Uterus (tissue), 2 donors: ENCODE data around the gene ST6GALNAC4.

ENCODE experiments used
- POLR2A ChIP-seq, 2 donors: fragments of 450-650 bp; IDR thresholded peaks; one replicate each; pipeline ENCODE4 v1.6.1; 2016; ENCODE audit warnings: antibody characterized with exemption in 2 of 2, mild to moderate bottlenecking in 1 of 2, moderate library complexity in 1 of 2
- TF ChIP-seq, protein P1 (sequence below), 4 experiments: fragments of 200-600 bp in 2 of 4; fragments of 450-650 bp in 2 of 4; sonication (generic) in 2 of 4; IDR thresholded peaks; one replicate each; pipeline ENCODE4 v1.5.1; 2016 to 2019; ENCODE audit warnings: antibody characterized with exemption in 4 of 4, mild to moderate bottlenecking in 2 of 4, moderate library complexity in 1 of 4

DNA sequence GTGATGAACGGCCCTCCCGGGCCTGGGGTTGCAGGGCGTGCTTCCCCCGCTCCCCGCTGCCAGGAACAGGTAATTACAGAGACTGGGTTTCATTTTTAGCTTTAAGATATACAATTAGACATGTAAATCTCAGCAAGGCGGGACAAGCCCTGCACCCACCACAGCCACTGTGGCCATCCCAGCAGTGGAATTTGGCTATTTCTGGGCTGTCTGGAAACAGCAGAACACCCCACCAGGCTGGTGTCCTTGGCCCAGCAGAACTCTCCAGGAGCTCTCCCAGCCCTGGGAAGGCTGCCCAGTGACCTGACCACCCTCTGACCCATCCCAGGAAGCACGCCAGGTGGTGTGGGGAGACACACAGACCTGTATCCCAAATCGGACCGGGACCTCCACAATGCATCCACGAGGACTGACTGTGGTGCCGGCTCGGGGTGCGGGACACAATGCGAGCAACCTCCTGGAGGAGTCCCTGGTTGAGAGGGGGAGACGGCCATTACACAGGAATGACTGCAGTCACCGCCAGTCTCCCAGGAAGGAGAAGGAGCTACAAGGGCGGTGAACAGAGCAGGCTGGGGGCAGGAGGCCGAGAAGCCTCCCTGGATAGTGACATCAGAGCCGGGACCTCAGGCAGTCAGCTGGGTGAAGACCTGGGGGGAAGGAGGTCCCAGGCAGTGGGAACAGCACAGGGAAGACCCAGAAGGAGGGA is 46.7 kb upstream of the ST6GALNAC4 start:
- TF ChIP-seq, protein P1, sequence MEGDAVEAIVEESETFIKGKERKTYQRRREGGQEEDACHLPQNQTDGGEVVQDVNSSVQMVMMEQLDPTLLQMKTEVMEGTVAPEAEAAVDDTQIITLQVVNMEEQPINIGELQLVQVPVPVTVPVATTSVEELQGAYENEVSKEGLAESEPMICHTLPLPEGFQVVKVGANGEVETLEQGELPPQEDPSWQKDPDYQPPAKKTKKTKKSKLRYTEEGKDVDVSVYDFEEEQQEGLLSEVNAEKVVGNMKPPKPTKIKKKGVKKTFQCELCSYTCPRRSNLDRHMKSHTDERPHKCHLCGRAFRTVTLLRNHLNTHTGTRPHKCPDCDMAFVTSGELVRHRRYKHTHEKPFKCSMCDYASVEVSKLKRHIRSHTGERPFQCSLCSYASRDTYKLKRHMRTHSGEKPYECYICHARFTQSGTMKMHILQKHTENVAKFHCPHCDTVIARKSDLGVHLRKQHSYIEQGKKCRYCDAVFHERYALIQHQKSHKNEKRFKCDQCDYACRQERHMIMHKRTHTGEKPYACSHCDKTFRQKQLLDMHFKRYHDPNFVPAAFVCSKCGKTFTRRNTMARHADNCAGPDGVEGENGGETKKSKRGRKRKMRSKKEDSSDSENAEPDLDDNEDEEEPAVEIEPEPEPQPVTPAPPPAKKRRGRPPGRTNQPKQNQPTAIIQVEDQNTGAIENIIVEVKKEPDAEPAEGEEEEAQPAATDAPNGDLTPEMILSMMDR (IDR thresholded peaks at IDR 0.05), result no peak
- no peak for TF ChIP-seq POLR2A (IDR thresholded peaks at IDR 0.05)
